Neural progenitor cell (in vitro differentiated cells): Measurements from ENCODE around the gene HOXD12. TPM values are rescaled to one million over a fixed set of nuclear protein-coding genes. Genes with fewer than 3 reads are reported as not detected.
A peak's percentile ranks its signal among the peaks of the same experiment; 100 is the strongest.

Experiments
- DNase-seq: peaks from one replicate; pipeline ENCODE4 v3.0.0-alpha.2; 2016; ENCODE audit warnings: low spot score
- H2AFZ ChIP-seq: fragments of 200-600 bp; sonication (generic); replicated peaks from 2 replicates; pipeline ENCODE4 v1.6.1; 2016; ENCODE audit warnings: antibody characterized with exemption
- H3F3A ChIP-seq: fragments of 200-600 bp; sonication (generic); 2 replicates; pipeline ENCODE4 v1.6.1; 2016; ENCODE audit warnings: antibody characterized with exemption, low read depth
- H3K27ac ChIP-seq: fragments of 200-600 bp; sonication (generic); 2 replicates; pipeline ENCODE4 v1.5.1; 2016; ENCODE audit warnings: mild to moderate bottlenecking
- H3K27me3 ChIP-seq: fragments of 200-600 bp; sonication (generic); 2 replicates; pipeline ENCODE4 v1.6.1; 2016; ENCODE audit warnings: mild to moderate bottlenecking, moderate library complexity
- H3K36me3 ChIP-seq: fragments of 200-600 bp; sonication (generic); 2 replicates; pipeline ENCODE4 v1.5.1; 2016
- H3K4me1 ChIP-seq: fragments of 200-600 bp; sonication (generic); 2 replicates; pipeline ENCODE4 v1.6.1; 2016; ENCODE audit warnings: mixed run types
- H3K4me2 ChIP-seq: fragments of 200-600 bp; sonication (generic); 2 replicates; pipeline ENCODE4 v1.6.1; 2016
- H3K4me3 ChIP-seq: fragments of 200-600 bp; sonication (generic); 2 replicates; pipeline ENCODE4 v1.5.1; 2016
- H3K79me2 ChIP-seq: fragments of 200-600 bp; sonication (generic); 2 replicates; pipeline ENCODE4 v1.6.1; 2016; ENCODE audit warnings: low read depth
- H3K9ac ChIP-seq: fragments of 200-600 bp; sonication (generic); 2 replicates; pipeline ENCODE4 v1.6.1; 2016
- H3K9me3 ChIP-seq: fragments of 200-600 bp; sonication (generic); 2 replicates; pipeline ENCODE4 v1.5.1; 2016; ENCODE audit warnings: low read depth
- H4K20me1 ChIP-seq: fragments of 200-600 bp; sonication (generic); 2 replicates; pipeline ENCODE4 v1.6.1; 2016; ENCODE audit warnings: low read depth
- H3K27ac Mint-ChIP-seq: 3 replicates; pipeline ENCODE4 v1.8.0; 2021; ENCODE audit warnings: mixed read lengths
- H3K27me3 Mint-ChIP-seq: 2 replicates; pipeline ENCODE4 v1.8.0; 2022; ENCODE audit warnings: low read depth, mild to moderate bottlenecking, inconsistent platforms, moderate library complexity, mixed read lengths; ENCODE audit not compliant: insufficient read depth
- H3K36me3 Mint-ChIP-seq: 3 replicates; pipeline ENCODE4 v1.8.0; 2021; ENCODE audit warnings: mixed read lengths
- H3K4me1 Mint-ChIP-seq: 3 replicates; pipeline ENCODE4 v1.8.0; 2021; ENCODE audit warnings: mixed read lengths
- H3K4me3 Mint-ChIP-seq: 3 replicates; pipeline ENCODE4 v1.8.0; 2021; ENCODE audit warnings: mild to moderate bottlenecking, moderate library complexity, mixed read lengths
- H3K9me3 Mint-ChIP-seq: 3 replicates; pipeline ENCODE4 v1.8.0; 2020; ENCODE audit warnings: mixed read lengths
- CTCF ChIP-seq: fragments of 200-600 bp; sonication (generic); IDR thresholded peaks from 2 replicates; pipeline ENCODE4 v1.5.1; 2017; ENCODE audit warnings: antibody characterized with exemption, mild to moderate bottlenecking
- EZH2 ChIP-seq: fragments of 200-600 bp; sonication (generic); IDR thresholded peaks from 2 replicates; pipeline ENCODE4 v1.6.1; 2017; ENCODE audit warnings: antibody characterized with exemption, mild to moderate bottlenecking, moderate library complexity
- EZH2phosphoT487 ChIP-seq: fragments of 200-600 bp; sonication (generic); IDR thresholded peaks from 2 replicates; pipeline ENCODE4 v1.6.1; 2017; ENCODE audit warnings: antibody characterized with exemption
- total RNA-seq: library from RNA; depleted of rRNA; stranded (reverse); fragments of >200 nt; gene quantifications from 2 replicates; pipeline ENCODE4 v1.2.3, GENCODE V29; 2015; ENCODE audit warnings: low replicate concordance

The HOXD12 gene
- total RNA-seq, 1 donor from 2014 or later: not detected

DNA sequence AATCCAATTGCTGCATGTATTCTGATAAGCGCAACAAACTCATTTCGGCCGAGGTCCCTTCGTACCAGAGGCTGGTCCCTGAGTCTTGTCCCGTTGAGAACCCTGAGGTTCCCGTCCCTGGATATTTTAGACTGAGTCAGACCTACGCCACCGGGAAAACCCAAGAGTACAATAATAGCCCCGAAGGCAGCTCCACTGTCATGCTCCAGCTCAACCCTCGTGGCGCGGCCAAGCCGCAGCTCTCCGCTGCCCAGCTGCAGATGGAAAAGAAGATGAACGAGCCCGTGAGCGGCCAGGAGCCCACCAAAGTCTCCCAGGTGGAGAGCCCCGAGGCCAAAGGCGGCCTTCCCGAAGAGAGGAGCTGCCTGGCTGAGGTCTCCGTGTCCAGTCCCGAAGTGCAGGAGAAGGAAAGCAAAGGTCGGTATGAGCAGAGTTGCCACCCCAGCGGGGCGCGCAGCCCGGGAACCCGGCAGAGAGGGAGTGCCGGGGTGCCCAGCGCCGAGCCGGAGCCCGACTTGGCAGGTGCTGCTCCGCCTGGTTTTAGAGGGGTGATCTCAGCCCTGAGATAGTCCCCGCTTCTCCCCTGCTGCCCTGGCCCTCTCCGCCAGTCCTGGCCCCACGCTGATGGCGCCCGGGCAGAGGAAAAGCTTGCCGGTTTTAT, 17.7 kb downstream of the HOXD12 start:
- no peak for DNase-seq
- Histone ChIP-seq H3K79me2 (no peaks in the 10 kb centered on the region), H4K20me1 (peaks cover 91% of the 10 kb centered on the region), H3K4me3 (no peak overlapping the region), H3K36me3 (no peaks in the 10 kb centered on the region), H3K4me1 (no peaks in the 10 kb centered on the region), H3K4me2 (no peak overlapping the region), H3K27me3 (peaks cover 100% of the 10 kb centered on the region), H3K9me3 (no peaks in the 10 kb centered on the region), H3K27ac (no peak overlapping the region), H3K9ac (no peak overlapping the region), H3F3A (no peaks in the 10 kb centered on the region), H2AFZ (no peak overlapping the region)
- Mint-ChIP-seq H3K36me3 (peaks cover 6% of the 10 kb centered on the region), H3K4me3 (no peak overlapping the region), H3K27me3 (peaks cover 89% of the 10 kb centered on the region), H3K4me1 (no peaks in the 10 kb centered on the region), H3K27ac (no peak overlapping the region), H3K9me3 (peaks cover 17% of the 10 kb centered on the region)
- no peak for TF ChIP-seq EZH2
- TF ChIP-seq CTCF: no peak
- no peak for TF ChIP-seq EZH2phosphoT487

- H3K27me3 ChIP-seq: peaks cover 100% of the 10 kb centered on the region
Observed at GRCh38 chr2:176117823-176118371, 18.3 kb downstream of the HOXD12 start.

DNA sequence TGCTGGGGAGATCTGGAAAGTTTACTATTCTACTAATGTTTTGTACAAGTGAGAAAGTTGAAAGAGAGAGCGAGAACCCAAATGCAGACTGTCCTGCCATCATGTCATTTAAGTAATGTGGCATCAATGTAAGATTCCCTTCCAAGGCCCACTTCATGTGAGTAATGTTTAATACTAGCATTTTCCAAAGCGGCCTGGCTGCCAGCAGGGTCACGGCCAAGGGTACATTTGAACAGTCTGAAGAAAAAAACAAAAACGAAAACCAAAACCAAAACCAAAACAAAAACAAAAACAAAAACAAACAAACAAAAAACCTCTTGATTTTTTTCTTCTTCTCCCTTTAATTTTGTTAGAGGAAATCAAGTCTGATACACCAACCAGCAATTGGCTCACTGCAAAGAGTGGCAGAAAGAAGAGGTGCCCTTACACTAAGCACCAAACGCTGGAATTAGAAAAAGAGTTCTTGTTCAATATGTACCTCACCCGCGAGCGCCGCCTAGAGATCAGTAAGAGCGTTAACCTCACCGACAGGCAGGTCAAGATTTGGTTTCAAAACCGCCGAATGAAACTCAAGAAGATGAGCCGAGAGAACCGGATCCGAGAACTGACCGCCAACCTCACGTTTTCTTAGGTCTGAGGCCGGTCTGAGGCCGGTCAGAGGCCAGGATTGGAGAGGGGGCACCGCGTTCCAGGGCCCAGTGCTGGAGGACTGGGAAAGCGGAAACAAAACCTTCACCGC, 19.2 kb downstream of the HOXD12 start:
- peak; percentile 78 for TF ChIP-seq EZH2phosphoT487
- TF ChIP-seq EZH2: peak; percentile 81
- TF ChIP-seq CTCF: peak; percentile 75
- Mint-ChIP-seq H3K27ac (no peak overlapping the region), H3K9me3 (peaks cover 18% of the 10 kb centered on the region), H3K4me3 (peak overlapping the region; percentile 0), H3K36me3 (peaks cover 6% of the 10 kb centered on the region), H3K4me1 (peaks cover 4% of the 10 kb centered on the region), H3K27me3 (peaks cover 84% of the 10 kb centered on the region)
- no peaks in the 10 kb centered on the region for H3K9me3 ChIP-seq
- no peaks in the 10 kb centered on the region for H3K79me2 ChIP-seq
- peaks cover 100% of the 10 kb centered on the region for H3K27me3 ChIP-seq
- H3K4me1 ChIP-seq: no peaks in the 10 kb centered on the region
- no peak overlapping the region for H3K4me2 ChIP-seq
- peak; percentile 82 for DNase-seq
- no peaks in the 10 kb centered on the region for H3F3A ChIP-seq
- H3K9ac ChIP-seq: no peak overlapping the region
- H3K4me3 ChIP-seq: no peak overlapping the region
- H2AFZ ChIP-seq: no peak overlapping the region
- peaks cover 88% of the 10 kb centered on the region for H4K20me1 ChIP-seq
- H3K36me3 ChIP-seq: no peaks in the 10 kb centered on the region
- H3K27ac ChIP-seq: no peak overlapping the region

More at GRCh38 chr2:176117823-176118371, 18.3 kb downstream of the HOXD12 start:
- Mint-ChIP-seq H3K4me1 (no peaks in the 10 kb centered on the region), H3K9me3 (peaks cover 17% of the 10 kb centered on the region), H3K27ac (no peak overlapping the region), H3K36me3 (peaks cover 6% of the 10 kb centered on the region), H3K4me3 (peak overlapping the region; percentile 53), H3K27me3 (peaks cover 87% of the 10 kb centered on the region)
- no peaks in the 10 kb centered on the region for H3K79me2 ChIP-seq
- TF ChIP-seq EZH2phosphoT487: no peak
- no peak for TF ChIP-seq EZH2
- no peak for TF ChIP-seq CTCF
- no peak overlapping the region for H3K4me3 ChIP-seq
- no peaks in the 10 kb centered on the region for H3K36me3 ChIP-seq
- no peak overlapping the region for H2AFZ ChIP-seq
- no peaks in the 10 kb centered on the region for H3K9me3 ChIP-seq
- peaks cover 90% of the 10 kb centered on the region for H4K20me1 ChIP-seq
- no peak overlapping the region for H3K27ac ChIP-seq
- no peaks in the 10 kb centered on the region for H3K4me1 ChIP-seq
- H3K9ac ChIP-seq: no peak overlapping the region
- H3F3A ChIP-seq: no peaks in the 10 kb centered on the region
- DNase-seq: no peak
- H3K4me2 ChIP-seq: no peak overlapping the region
